GM08714 (cell line): Measurements from ENCODE around the gene WNT5A.

Experiments
- H3K4me3 ChIP-seq: fragments of 200-500 bp; sonication (Bioruptor generic); 2 replicates; pipeline ENCODE4 v1.5.1; 2014; ENCODE audit warnings: mild to moderate bottlenecking, low read length, inconsistent platforms
- ZNF274 ChIP-seq: IDR thresholded peaks from 2 replicates; pipeline ENCODE4 v1.6.1; 2012; ENCODE audit warnings: mild to moderate bottlenecking, low read depth, low read length

The WNT5A gene

GRCh38 chr3:55486857-55487380 lies at the start of gene WNT5A:
TSS of gene WNT5A (minus strand) at chr3:55487306. CDS start at chr3:55486985, 321 bp downstream.
- TF ChIP-seq ZNF274 = no peak
- H3K4me3 ChIP-seq = peak within 1 kb of the TSS; percentile 61

- no peak overlapping the region for H3K4me3 ChIP-seq
- no peak for TF ChIP-seq ZNF274
Measured at GRCh38 chr3:55534876-55535275, 47.8 kb upstream of the WNT5A start.

GRCh38 chr3:55532806-55533205 lies 45.7 kb upstream of the WNT5A start:
- no peak overlapping the region for H3K4me3 ChIP-seq
- no peak for TF ChIP-seq ZNF274

DNA sequence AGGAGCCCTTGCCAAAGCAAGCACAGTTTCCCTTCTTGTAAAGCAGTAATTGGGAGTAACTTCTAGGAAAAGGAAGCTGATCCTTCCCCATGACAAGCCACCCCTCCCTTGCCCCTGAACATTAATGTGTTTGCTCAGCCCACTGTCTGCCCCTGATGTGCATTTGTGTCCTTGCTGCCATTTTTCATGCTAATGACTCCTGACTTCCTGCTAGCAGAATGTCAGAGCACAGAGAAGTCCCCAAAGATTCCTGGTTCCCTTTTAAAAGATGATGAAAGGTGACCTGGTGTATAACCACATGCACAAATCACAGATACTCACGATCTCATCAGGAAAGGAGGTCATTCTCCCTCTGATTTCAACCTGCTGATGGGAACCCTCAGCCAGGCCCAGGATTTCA lies 44.2 kb upstream of the WNT5A start:
- no peak overlapping the region for H3K4me3 ChIP-seq
- no peak for TF ChIP-seq ZNF274

DNA sequence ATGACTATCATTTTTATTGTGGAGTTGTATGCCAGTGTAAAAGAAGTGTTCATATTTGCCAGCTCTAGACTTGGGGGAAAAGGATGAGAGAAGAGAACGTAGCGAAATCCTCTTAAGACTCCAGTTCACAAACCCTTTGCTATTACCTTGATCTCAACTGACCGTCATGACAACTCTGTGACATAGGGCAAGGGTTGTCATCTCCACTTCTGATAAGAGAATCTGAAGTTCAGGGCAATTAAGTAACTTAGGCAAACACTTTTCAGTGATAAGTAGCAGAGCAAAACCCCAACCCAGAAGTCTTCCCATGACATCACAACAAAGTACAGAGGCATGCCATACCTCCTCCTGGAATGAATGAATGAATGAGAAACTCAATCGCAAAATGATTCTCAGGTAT lies 40.3 kb upstream of the WNT5A start:
- H3K4me3 ChIP-seq = no peak overlapping the region
- no peak for TF ChIP-seq ZNF274

GRCh38 chr3:55526332-55527030 lies 39.4 kb upstream of the WNT5A start:
- H3K4me3 ChIP-seq = no peak overlapping the region
- TF ChIP-seq ZNF274 = no peak

GRCh38 chr3:55525436-55525835 lies 38.3 kb upstream of the WNT5A start:
- H3K4me3 ChIP-seq = no peak overlapping the region
- no peak for TF ChIP-seq ZNF274

GRCh38 chr3:55524565-55525244 lies 37.6 kb upstream of the WNT5A start:
- no peak overlapping the region for H3K4me3 ChIP-seq
- no peak for TF ChIP-seq ZNF274

DNA sequence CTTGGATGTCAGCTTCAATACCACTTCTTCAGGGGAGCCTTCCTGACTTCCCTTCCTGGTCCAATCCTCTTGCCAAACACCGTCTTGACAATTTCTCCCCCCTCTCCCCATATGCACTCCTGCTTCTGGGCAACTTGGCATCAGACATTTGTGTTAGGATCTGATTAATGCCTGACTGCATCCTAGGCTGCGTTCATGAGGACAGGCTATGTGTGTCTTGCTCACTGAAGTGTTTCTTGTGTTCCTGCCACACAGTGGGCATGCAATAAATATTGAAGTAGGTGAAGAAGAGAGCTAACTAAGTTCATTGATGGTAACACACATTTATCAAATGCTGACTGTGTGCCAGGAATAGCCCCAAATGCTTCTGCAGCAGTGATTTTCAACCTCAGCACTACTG lies 36.4 kb upstream of the WNT5A start:
- no peak overlapping the region for H3K4me3 ChIP-seq
- no peak for TF ChIP-seq ZNF274

DNA sequence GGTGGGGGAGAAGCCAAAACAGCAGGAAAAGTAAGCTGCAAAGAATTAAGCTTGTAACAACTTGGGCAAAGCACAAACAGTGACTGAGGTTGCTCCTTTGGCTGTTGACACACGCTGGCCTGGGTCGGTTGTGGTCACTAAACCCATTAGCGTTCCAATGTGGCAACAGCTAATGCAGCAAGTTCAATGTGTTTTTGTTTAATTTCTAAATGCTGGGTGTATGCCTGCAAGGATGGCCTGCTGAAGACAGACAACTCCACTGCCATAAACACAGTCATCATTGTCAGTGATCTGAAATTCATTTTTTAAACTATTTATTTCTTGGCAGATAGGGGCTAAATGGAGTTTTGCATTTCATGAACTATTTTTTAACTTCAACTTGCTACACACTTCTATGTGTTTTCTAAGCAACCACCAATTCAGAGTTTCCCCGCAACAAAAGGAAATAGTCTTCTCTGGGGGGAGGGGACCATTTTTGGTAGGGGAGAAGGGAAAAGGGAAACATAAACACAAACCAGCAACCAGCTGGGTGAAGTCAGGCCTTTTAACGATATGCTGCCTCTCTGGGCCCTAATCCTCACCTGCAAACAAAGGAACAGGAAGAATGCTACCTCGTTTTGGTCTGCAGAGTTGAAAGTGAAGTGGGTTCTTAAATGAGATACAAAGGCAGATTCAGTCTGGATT lies 34.8 kb upstream of the WNT5A start:
- no peak for TF ChIP-seq ZNF274
- no peak overlapping the region for H3K4me3 ChIP-seq

DNA sequence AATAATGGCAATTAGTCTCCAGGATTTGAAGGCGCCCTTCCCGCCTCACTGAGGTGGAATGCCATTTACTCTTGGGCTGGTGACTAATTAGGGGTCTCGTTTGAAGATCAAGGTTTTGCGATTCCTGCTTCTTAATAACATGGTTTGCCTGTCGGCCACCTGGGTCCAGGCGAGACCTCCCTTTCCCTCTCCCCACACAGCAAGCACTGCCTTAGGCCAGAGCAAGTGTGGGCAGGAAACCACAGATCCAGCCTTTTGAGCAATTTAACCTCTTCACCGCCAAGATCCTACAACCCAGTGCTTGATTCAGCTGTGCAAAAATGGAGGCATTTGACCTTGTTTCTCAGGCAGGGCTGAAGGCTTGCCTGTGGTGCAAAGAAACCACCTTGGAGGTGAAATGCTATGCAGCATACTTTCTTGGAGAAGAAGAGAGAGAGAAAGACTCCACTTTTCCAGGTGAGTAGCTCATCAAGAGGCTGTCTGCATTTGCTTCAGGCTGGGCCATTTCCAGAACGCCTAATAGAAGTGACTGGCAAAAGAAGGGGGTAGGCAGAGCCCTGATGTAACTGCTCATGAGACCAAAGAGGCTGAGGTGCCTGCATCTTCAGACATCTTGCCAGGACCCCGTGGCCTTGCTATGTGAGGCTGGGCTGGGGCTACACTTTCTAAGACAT lies 34.1 kb upstream of the WNT5A start:
- H3K4me3 ChIP-seq = no peak overlapping the region
- no peak for TF ChIP-seq ZNF274

DNA sequence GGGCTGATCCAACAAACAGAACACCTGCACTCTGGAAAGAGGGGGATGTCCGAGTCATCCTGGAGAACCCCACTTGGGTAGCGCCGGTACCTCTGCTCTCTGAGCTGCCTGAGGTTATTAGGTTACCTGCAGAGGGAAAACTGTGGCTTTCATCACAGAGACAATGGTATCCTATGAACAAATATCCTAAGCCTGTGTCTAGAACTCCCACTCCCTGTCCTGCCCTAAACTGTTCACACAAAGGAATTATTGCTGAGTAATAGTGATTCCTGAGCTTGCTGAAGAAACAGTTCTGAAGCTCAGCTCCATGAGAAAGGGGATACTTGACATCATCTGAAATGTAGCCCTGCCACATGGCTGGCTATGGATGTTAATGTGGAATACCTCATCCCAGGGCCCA lies 31.9 kb upstream of the WNT5A start:
- TF ChIP-seq ZNF274 = no peak
- no peak overlapping the region for H3K4me3 ChIP-seq

GRCh38 chr3:55518451-55518850 lies 31.3 kb upstream of the WNT5A start:
- H3K4me3 ChIP-seq = no peak overlapping the region
- TF ChIP-seq ZNF274 = no peak

- no peak for TF ChIP-seq ZNF274
- no peak overlapping the region for H3K4me3 ChIP-seq
Measured at GRCh38 chr3:55516392-55517030, 29.4 kb upstream of the WNT5A start.
